HG03460 (cell line): Measurements from ENCODE around the gene LPAR1.

ENCODE experiments used
- ATAC-seq: cut with Tn5 transposase; IDR thresholded peaks from one replicate; pipeline ENCODE4 v1.9.1; 2021; ENCODE audit not compliant: unreplicated experiment

LPAR1 gene

DNA sequence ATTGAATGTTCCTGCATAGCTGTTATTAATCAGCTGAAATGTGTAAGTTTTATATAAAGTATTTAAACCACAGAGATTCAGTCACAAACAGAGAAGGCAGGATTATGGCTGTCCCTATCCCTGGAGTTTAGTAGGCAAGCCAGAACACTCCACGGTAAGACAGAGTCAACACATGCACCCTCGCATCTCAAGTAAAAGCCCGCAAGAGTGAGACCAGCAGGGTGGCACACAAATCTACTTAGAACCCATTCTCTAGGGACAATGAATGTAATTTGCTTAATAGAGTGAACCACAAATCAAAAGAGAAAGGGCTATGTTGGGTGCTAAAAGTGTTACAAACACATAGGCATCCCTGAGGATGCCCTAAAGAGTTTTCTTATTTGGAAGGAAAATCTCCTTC lies 35.1 kb downstream of the LPAR1 start:
- ATAC-seq = no peak

DNA sequence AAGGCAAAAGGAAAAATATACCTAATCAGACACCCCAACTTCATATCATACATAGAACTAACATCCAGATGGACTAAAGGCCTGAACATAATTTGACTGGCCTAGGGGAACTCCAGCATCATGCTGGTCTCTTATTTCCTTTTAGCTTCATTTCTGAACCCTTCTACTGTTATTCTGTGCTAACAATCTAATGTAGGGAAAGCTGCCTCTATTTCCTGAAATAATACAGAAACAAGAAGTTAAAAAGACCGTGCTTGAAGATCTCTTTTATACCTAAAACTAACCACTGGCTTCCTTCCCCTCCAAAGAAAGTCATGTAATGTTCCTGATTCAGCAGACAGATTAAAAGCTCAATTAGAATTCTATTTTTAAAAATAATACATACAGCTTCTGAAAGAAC lies 36.7 kb downstream of the LPAR1 start:
- no peak for ATAC-seq

DNA sequence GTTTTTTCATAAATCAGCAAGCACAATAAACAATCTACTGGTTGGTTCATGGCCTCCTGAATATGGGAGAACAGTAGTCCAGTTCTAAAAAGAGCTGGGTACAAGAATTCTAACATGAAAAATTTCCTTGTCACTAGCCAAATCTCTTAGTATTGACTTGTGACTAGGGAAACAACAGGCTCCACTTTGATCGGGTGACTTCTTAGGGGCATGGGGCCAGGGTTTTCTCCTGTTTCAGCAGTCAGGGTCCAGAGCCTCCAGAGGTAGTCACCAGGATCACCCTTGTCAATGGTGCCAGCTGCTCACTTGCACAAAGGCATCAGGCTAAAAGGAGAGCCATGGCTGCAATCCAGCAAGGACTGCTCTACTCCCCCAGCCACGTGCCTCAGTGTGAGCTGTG lies 38.1 kb downstream of the LPAR1 start:
- no peak for ATAC-seq

DNA sequence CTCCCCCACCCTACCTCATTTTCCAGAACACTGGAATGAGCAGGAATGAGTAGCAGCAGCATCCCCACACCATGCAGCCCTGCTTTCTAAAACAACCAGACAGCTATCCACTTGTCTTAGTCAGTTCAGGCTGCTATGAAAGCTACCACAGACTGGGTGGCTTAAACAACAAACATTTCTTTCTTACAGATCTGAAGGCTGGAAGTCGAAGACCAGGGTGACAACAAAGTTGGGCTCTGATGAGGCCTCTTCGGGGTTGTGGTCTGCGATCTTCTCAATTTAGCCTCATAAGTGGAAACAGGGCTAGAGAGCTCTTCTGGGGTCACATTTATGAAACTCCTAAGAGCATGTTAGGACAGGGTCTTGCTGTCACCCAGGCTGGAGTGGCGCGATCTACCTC lies 38.9 kb downstream of the LPAR1 start:
- ATAC-seq = no peak

DNA sequence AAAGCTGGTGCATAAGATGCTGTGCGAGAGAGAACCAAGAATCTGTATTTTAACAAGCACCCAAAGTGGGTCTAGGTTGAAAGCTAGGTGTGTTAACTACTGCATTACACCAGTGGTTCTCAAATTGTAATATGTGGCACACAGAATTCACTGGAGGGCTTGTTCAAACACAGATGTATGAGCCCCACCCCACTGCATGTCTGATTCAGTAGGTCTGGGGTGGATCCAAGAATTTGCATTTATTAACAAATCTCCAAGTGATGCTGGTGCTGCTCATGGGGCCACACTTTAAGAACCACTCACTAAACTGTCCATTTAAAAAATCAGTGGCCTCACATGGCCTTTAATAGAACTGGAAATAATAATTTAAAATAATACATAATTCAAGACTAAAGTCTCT lies 40.4 kb downstream of the LPAR1 start:
- ATAC-seq = no peak

GRCh38 chr9:110996436-110997220 lies 41.6 kb downstream of the LPAR1 start:
- no peak for ATAC-seq

DNA sequence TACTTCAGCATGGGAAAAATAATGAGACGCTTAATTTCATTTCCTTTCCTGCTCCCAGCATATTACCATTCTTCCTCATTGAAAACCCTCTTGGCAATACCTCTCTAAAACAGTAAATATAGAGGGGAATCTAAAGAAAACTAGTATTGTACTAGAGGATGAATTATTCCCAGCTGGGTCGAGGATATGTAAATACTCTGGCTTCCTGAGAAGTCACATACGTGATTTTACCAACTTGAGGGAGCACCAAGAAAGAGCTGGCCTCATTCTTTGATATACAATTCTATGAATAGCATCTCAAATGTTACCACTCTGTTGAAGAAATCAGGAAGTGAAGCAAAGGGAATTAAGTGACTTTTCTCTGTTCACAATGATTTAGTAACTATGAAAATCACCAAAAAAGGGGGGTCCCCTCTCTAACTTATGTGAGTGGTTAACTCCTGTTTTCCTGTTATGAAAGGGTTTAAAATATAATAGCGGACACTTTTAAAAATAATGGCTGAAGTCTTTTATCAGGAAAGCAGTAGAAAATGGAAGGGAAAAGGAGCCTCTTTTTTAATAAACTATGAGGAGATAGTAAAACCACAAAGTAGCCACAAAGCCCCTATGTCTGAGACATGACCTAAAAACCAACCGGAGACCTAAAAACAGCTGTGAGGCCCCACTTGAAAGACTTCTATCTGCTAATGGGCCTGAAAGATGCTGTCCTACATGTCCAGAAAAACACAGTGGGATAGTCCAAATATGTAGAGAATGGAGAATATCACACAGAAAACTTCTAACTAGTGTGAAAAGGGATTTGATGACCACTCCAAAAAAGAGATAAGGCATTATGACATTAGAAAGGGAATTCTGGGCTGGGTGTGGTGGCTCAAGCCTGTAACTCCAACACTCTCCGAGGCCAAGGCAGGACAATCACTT lies 42.6 kb downstream of the LPAR1 start:
- ATAC-seq = no peak

DNA sequence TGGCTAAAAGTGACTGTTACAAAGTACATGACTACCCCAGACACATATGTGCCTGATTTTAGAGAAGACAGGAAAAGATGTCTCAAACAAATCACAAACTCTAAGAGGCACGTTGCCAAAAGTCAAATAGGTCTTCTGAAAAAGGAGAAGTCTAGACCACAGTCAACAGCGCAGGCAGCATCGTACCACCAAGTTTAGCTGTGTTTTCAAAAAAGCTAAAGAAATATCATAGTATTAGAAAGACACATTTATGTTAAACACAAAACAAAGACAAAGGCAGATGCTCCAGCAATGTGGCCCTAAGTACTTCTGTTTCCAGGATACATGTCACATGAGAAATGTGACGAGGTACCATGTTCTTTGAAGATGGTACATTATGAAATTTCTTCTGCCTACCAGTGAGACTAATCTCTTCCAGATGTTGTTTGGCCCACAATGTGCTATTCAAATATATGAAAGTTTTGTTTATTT lies 43.5 kb downstream of the LPAR1 start:
- ATAC-seq = no peak

DNA sequence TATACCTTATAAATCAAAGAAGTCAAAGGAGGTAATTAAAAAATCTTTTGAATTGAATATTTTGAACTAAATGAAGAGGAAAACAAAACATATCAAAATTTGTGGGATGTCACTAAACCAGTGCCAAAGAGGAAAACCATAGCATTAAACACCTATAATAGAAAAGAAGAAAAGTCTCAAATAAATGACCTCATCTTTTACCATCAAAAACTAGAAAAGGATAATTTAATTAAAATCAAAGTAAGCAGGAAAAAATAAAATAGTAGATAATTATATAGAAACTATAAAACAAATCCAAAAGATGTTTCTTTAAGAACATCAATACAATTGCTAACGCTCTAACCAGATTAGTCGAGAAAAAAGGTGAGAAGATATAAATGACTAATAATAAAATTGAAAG lies 47.8 kb downstream of the LPAR1 start:
- ATAC-seq = no peak

GRCh38 chr9:110986529-110986928 lies 51.7 kb downstream of the LPAR1 start:
- ATAC-seq = no peak

DNA sequence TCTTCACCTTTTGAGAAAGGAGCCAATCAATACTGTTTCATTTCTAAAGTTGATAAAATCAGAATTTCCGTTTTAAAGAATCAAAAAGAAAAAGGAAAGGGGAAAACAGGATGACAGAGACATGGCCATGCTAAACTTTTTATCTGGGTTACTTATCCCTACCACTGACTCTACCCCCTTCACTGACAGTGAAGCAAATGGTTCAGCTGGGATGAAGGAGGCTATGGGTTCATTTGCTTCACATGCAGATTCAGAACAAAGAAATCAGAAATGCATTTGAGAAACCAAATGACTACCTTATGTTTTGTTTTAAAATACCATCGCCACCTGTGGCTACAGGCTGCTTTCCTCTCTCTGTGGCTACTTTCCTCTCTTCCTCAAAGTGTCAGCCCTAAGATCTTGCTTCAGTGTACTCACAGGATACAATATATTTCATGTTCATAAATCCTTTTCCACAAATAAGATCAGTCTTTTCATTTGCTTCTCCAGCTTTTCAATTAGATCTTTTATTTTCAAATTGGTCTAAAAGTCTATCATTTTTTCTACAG lies 53.3 kb downstream of the LPAR1 start:
- ATAC-seq = no peak

GRCh38 chr9:110980261-110980660 lies 58.0 kb downstream of the LPAR1 start:
- no peak for ATAC-seq

DNA sequence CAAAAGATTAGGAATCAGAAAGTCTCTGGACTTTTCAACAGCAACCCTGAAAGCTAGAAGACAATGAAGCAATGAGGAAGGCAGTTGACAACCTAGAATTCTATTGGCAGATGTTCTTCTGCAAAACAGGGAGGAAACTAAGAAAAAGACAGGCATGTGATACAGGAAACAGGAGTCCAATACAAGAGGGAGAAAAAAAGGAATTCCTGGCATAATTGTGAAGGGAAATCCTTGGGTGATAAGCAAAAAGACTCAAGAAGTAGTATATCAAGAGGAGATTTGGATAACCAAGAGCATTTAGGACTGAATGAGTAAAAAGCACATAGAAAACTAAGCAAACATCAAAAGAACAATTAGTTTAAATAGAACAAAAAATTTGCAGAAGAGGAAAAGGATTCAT lies 58.6 kb downstream of the LPAR1 start:
- ATAC-seq = no peak

- ATAC-seq = no peak
Measured at GRCh38 chr9:110978516-110978915, 59.8 kb downstream of the LPAR1 start.

DNA sequence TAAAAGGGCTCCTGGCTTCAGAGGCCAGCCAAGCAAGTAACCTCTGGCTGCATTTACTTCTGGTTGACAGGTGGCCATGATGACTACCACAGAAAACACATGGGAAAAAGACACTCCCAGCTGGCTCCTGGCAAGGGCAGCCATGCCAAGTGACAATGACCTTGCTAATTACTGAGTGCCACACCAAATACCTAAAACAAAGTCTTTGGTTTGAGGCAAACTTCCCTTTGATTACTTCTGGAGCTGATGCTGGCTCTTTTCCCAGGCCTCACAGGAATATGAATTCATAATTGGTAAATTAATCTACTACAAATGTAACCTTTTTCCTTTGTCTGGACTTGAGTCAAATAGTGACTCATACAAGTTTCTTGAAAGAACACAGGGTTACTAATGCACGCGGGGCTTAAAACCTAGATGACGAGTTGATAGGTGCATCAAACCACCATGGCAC lies 61.0 kb downstream of the LPAR1 start:
- ATAC-seq = no peak

DNA sequence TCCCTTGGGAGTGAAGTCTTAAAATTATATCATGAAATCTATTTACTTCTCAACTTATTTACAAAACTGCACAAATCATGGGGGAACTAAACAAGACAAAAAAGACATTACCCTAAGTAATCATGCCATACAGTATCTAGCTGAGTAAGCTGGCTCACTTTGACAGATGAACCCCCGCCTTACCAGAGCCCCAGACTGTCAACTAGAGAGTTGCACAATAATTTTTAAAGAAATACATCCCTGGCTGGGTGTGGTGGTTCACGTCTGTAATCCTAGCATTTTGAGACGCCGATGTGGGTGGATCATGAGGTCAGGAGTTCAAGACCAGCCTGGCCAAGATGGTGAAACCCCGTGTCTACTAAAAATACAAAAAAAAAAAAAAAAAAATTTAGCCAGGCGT lies 62.3 kb downstream of the LPAR1 start:
- ATAC-seq = no peak

GRCh38 chr9:110975278-110975677 lies 63.0 kb downstream of the LPAR1 start:
- no peak for ATAC-seq

DNA sequence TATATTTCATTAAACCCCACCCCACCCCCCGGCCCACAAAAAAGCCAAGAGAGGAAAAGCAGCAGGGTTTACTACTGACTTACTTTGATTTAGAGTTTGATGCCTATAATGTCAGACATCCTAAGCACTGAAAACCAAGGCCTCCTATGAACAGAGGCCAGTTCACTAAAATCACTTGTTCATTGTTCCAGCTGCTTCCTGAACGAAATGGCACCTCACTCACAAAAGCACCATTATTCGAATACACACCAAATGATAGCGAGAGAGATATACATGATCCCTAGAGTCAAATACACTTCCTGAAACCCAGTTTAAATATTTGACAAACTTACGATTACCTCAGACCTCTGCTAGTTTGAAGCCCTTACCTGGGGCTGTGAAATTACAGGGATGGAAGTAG lies 66.6 kb downstream of the LPAR1 start:
- no peak for ATAC-seq

DNA sequence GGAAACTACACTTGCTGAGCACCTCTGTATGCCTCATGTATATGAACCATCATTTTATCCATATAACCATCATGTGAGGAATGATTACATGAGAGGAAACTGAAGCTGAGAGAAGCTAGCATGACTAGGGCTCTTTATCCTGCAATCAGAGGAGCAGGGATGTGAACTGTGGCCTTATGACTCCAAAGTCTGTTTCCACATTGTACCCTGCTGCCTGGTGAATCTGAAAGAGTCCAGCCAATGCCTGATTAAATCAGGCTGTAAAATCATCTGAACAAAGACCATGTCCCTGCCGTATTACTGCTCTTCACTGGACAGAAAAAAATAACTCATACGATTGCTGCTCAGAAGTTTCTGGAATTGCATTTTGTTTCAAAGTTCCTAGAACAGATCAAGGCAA lies 67.0 kb downstream of the LPAR1 start:
- no peak for ATAC-seq

DNA sequence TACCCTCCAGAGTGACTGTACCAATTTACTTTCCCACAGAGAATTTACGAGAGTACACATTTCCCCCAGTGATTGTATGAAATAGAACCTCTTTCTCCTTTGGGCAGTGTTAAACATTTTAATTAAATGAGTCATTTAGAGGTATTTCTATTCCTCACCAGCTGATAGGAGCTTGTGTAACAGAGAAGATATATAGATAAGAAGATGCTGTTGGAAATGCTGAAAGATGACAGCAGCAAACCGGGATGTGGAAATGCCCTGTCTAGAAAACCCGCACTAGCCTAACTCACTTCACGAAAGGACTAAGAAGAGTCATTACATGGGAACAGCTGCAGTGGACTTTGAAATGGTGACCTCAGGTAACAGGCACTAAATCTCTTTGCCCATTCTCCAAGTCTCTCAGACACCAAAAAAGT lies 68.3 kb downstream of the LPAR1 start:
- ATAC-seq = no peak

GRCh38 chr9:110968096-110968495 lies 70.2 kb downstream of the LPAR1 start:
- no peak for ATAC-seq

DNA sequence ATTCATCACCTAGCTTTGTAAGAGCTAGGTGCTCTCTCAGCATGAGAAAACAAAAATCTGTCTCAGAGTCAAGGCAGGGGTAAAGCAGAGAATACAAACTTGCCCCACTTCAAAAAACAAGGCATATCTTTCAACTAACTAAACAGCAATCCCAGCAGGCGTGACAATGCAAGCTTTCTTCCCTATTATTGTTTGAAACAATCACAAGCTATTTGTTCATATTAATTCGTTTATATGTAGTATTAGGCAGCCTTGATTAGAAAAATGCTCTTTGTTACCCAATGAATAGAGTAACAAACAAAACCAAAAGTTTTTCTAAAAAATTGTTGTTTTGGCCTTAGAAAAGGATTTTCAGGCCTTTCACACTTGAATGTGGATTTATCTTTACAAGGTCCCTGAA lies 71.1 kb downstream of the LPAR1 start:
- ATAC-seq = no peak
